GM13976 (cell line): Measurements from ENCODE around the gene HNRNPL.
"Not testable (repeated sequence)": the region's sequence is repeated elsewhere in the genome, so short reads cannot be mapped to it uniquely, and the experiment has no call there.

ENCODE experiments used
- DNase-seq: peaks from one replicate; pipeline ENCODE4 v3.0.0; 2012; ENCODE audit warnings: low spot score
- CTCF ChIP-seq: IDR thresholded peaks from 2 replicates; pipeline ENCODE4 v1.5.1; 2012; ENCODE audit warnings: borderline replicate concordance, mild to moderate bottlenecking; ENCODE audit not compliant: insufficient read depth; ENCODE audit errors: extremely low read depth, missing control alignments, control extremely low read depth
- in situ Hi-C: fragments of 300-500 bp; cut with MboI; formaldehyde crosslinking; loops from one replicate; pipeline ENCODE4 v1.12.0; 2022; ENCODE audit warnings: low sequenced_read_pairs, mixed read lengths, inconsistent platforms; ENCODE audit not compliant: unreplicated experiment

HNRNPL gene

GRCh38 chr19:38869836-38870607 is 20.2 kb upstream of the HNRNPL start:
- in situ Hi-C loops: no loop called here
- TF ChIP-seq CTCF: peak; percentile 93
- DNase-seq: peak; percentile 92

DNA sequence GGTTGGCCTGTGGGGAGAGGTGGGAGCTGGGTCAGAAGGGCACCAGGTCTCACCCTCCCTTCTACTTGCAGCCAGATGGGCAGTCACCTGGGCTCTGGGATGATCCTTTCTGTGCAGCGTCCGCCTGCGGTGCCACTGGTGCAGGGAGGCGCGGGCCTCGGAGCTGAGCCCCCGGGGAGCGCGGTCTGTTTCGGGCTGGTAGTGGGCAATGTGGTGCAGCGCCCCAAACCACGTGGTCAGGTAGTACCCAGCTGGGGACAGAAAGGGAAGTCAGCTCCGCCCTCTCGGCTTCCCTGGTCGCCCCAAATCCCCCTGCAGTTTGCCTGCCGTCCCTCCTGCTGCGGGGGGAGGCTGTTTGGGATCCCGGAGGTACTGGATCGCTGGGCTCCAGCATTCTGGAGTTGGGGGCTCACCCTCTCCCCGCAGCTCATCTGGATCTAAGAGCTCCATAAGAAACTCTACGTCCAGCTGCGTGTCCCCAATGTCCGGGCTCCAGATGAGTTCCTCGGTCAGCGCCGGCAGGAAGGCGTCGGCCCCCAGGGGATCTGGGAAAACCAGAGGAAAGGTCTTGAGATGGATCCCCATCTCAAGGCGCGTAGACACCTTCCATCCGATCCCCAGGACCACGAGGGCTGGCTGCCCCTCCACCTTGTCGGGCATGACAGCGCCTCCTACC is 19.5 kb upstream of the HNRNPL start:
- in situ Hi-C loops: no loop called here
- peak; percentile 42 for DNase-seq
- no peak for TF ChIP-seq CTCF

- in situ Hi-C loops: no loop called here
- TF ChIP-seq CTCF: no peak
- no peak for DNase-seq
These were observed 18.8 kb upstream of the HNRNPL start for GRCh38 chr19:38868551-38868950.

GRCh38 chr19:38867171-38867780 is 17.5 kb upstream of the HNRNPL start:
- TF ChIP-seq CTCF: no peak
- in situ Hi-C loops: no loop called here
- no peak for DNase-seq

DNA sequence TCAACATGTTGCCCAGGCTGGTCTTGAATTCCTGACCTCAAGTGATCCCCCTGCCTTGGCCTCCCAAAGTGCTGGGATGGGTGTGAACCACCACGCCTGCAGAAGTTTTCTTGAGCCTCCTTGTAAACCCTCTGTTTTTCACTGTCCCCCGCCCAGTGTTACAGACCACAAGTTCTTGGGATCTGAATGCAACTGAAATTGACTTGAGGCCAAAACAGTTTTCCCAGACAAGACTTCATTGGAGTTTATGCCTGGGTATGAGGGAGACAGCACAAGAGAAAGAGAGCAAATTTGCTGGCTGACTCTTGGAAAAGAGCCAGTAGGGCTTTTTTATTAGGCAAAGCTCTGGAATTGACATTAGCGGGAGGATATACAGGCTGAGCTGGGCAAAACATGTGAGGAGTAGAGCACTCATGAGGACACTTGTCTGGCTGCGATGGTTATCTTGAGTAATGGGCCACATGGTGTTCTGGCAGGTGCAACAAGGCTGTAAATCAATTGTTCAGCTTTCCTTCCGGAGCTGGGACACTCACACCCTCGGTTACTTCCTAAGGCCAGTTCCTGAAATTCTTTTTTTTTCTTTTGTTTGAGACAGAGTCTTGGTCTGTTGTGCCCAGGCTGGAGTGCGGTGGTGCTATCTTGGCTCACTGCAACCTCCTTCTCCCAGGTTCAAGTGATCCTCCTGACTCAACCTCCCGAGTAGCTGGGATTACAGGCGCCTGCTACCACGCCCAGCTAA is 12.7 kb upstream of the HNRNPL start:
- no peak for TF ChIP-seq CTCF
- in situ Hi-C loops: no loop called here
- no peak for DNase-seq

DNA sequence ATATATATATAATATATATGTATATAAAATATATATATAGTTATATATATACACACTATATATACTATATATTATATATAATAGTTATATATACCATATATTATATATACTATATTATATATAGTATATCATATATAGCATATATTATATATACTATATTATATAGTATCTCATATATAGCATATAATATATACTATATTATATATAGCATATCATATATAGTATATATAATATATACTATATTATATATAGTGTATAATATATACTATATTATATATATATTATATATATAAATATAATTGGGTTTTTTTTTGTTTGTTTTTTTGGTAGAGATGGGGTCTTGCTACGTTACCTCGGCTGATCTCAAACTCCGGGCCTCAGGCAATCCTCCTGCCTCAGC is 11.6 kb upstream of the HNRNPL start:
- no peak for TF ChIP-seq CTCF
- in situ Hi-C loops: no loop called here
- no peak for DNase-seq

DNA sequence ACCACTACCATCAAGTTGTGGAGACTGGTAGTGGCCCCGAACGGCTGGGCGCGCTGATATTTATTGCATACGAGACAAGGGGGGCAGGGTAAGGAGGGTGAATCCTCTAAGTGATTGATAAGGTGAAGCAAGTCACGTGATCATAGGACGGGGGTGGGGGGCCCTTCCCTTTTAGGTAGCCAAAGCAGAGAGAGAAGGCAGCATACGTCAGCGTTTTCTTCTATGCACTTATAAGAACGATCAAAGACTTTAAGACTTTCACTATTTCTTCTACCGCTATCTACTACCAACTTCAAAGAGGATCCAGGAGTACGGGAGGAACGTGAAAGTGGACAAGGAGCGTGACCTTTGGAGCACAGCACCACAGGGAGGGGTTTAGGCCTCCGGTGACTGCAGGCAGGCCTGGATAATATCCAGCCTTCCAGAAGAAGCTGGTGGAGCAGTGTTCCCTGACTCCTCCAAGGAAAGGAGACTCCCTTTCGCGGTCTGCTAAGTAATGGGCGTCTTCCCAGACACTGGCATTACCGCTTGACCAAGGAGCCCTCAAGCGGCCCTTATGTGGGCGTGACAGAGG is 9.9 kb upstream of the HNRNPL start:
- in situ Hi-C loops, DNase-seq: not testable (repeated sequence)
